ENCODE measurements around the gene GRAMD2B.

DNA sequence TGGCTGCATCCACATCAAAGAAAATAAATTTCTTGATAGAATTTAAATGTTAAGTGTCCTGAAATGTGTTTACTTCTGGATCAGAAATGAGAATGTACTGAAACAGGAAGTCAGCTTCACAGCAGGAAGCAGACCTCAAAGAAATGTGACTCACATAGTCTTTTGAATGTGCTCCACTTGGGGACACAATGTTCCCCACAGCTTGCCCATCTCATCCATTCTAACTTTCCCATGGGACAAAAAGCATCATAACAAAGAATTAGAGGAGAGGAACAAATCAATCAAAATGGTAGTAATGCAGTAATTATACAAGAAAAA lies 85.7 kb downstream of the GRAMD2B start:
- TF ChIP-seq CTCF (IDR thresholded peaks at IDR 0.05; ENCODE audit: poor library complexity, severe bottlenecking) (no peak), RAD21 (conservative IDR thresholded peaks at IDR 0.05) (no peak), POLR2AphosphoS5 (IDR thresholded peaks at IDR 0.05) (no peak)
